Pancreas (tissue), 10 donors: ENCODE measurements around the gene REV1. TPM values are rescaled to one million over a fixed set of nuclear protein-coding genes. Genes with fewer than 3 reads are reported as not detected.
"Not testable (repeated sequence)": the region's sequence is repeated elsewhere in the genome, so short reads cannot be mapped to it uniquely, and the experiment has no call there.

ENCODE experiments used
- ATAC-seq, 4 donors: fragments of 200-7000 bp; cut with Tn5 transposase; one replicate each; pipeline versions ENCODE4 v1.8.0 to v1.9.1; 2020; ENCODE audit warnings: mild to moderate bottlenecking in 4 of 4, moderate library complexity in 4 of 4
- DNase-seq, 6 donors: peaks; one replicate each; pipeline ENCODE4 v3.0.0-alpha.2; 2020
- FAIRE-seq: peaks from 2 replicates; lab custom pipeline; 2012; peaks lifted over from hg19 to GRCh38; lab: Jason Lieb, UNC
- H3K27ac ChIP-seq, 4 donors: fragments of 200-600 bp; sonication (generic); 1 replicate in 3 of 4; 2 replicates in 1 of 4; pipeline versions ENCODE4 v1.5.0 to v1.8.0; 2020
- H3K27me3 ChIP-seq, 4 donors: fragments of 200-600 bp; one replicate each; pipeline ENCODE4 v1.8.0; 2021
- H3K36me3 ChIP-seq, 3 donors: fragments of 200-600 bp; sonication (generic) in 1 of 3; one replicate each; pipeline versions ENCODE4 v1.5.0 to v1.8.0; 2020 to 2021
- H3K4me1 ChIP-seq, 3 donors: fragments of 200-600 bp; one replicate each; pipeline ENCODE4 v1.8.0; 2021
- H3K4me3 ChIP-seq, 4 donors: fragments of 200-600 bp; sonication (generic) in 2 of 4; one replicate each; pipeline versions ENCODE4 v1.5.0 to v1.8.0; 2020 to 2021
- H3K9me3 ChIP-seq, 4 donors: fragments of 200-600 bp; one replicate each; pipeline ENCODE4 v1.8.0; 2021
- CTCF ChIP-seq, 4 donors: fragments of 200-600 bp; sonication (generic) in 3 of 4; IDR thresholded peaks; one replicate each; pipeline versions ENCODE4 v1.5.0 to v1.8.0; 2021; ENCODE audit warnings: antibody characterized with exemption in 4 of 4
- WGBS, 2 donors: extraction: QIAGEN DNeasy Blood & Tissue Kit; methylation state at CpG; one replicate each; pipeline ENCODE4 v1.1.7; 2013; 5-methylcytosine and 5-hydroxymethylcytosine counted together
- intact Hi-C, 3 donors: fragments of 100-400 bp; cut with DNase I; formaldehyde crosslinking; loops; one replicate each; pipeline versions ENCODE4 v1.11.1 to v1.14.2; 2022
- polyA plus RNA-seq, 2 donors: library from polyadenylated mRNA; stranded (reverse); fragments of 200-250 nt; gene quantifications; one replicate each; pipeline ENCODE4 v1.2.3, GENCODE V29; 2013
- total RNA-seq, 6 donors: library from RNA; stranded (reverse); fragmentation: NEBNext Ultra II Directional in 4 of 6; extraction: Animal tissue kit (Norgen Biotek cat#: 25700) in 4 of 6; gene quantifications; one replicate each; pipeline versions ENCODE4 v1.2.1 to v1.2.4, GENCODE V29; 2021 to 2023
- donor health status: healthy with polysubstance abuse.
- donor health status: DM: no; HTN: no; CAD: no; lungs with moderate emphysema.
- donor health status: DM: no; HTN: no; CAD: no.
- donor health status: control.
- donor health status: control.
- donor health status: Bipolar disorder and iron deficiency.
- donor health status: DM: yes; HTN: yes; CAD: no.
- donor health status: DM: no; HTN: no; CAD: no.
- donor health status: DM: no; HTN: no; CAD: no.
- donor health status: DM: yes; HTN: yes; CAD: no.

The REV1 gene
- total and polyA plus RNA-seq, 8 donors = 9.3 to 22.6 (median 14.1) TPM

- Histone ChIP-seq H3K36me3 (no peaks in the 10 kb centered on the region), H3K9me3 (no peaks in the 10 kb centered on the region), H3K4me3 (no peak overlapping the region), H3K27me3 (no peaks in the 10 kb centered on the region), H3K27ac (no peak overlapping the region), H3K4me1 (no peaks in the 10 kb centered on the region)
- DNase-seq = peak in 1 of 6 donors; percentile 7
- intact Hi-C loops = no loop called here
- FAIRE-seq = no peak
- ATAC-seq = peak; percentile 70 to 91 (median 81)
- 84 to 85% methylated on average over 7 of the region's 7 CpGs for WGBS, 2 donors
- no peak for TF ChIP-seq CTCF (IDR thresholded peaks at IDR 0.05)
These were observed 18.4 kb upstream of the REV1 start for GRCh38 chr2:99507937-99508818.

- DNase-seq (no peak), ATAC-seq (no peak), FAIRE-seq (no peak)
- Histone ChIP-seq H3K27me3 (no peaks in the 10 kb centered on the region), H3K4me1 (no peaks in the 10 kb centered on the region), H3K36me3 (no peaks in the 10 kb centered on the region), H3K27ac (no peak overlapping the region), H3K4me3 (no peak overlapping the region), H3K9me3 (no peaks in the 10 kb centered on the region)
- 35 to 38% methylated on average over 4 of the region's 4 CpGs for WGBS, 2 donors
- no peak for TF ChIP-seq CTCF (IDR thresholded peaks at IDR 0.05)
- intact Hi-C loops = no loop called here
These were observed 15.2 kb upstream of the REV1 start for GRCh38 chr2:99504844-99505584.

- FAIRE-seq, H3K27ac ChIP-seq, H3K9me3 ChIP-seq: not testable (repeated sequence)
These were observed 14.0 kb upstream of the REV1 start for GRCh38 chr2:99503662-99504416.

GRCh38 chr2:99496021-99496420 is 6.2 kb upstream of the REV1 start:
- Histone ChIP-seq H3K4me3 (no peak overlapping the region), H3K36me3 (no peaks in the 10 kb centered on the region), H3K9me3 (no peaks in the 10 kb centered on the region), H3K27me3 (no peaks in the 10 kb centered on the region), H3K4me1 (peaks cover 0 to 2% (median 0%) of the 10 kb centered on the region in 3 donors), H3K27ac (no peak overlapping the region)
- ATAC-seq = no peak
- TF ChIP-seq CTCF (IDR thresholded peaks at IDR 0.05) = no peak
- intact Hi-C loops = no loop called here
- WGBS, 2 donors = 49 to 54% methylated on average over 2 of the region's 2 CpGs
- no peak for FAIRE-seq
- DNase-seq = no peak

More at GRCh38 chr2:99503662-99504416, 14.0 kb upstream of the REV1 start:
- H3K27me3 ChIP-seq, H3K4me1 ChIP-seq, DNase-seq, ATAC-seq, H3K4me3 ChIP-seq, intact Hi-C loops, H3K36me3 ChIP-seq: not testable (repeated sequence)
- 82 to 87% methylated on average over 8 of the region's 8 CpGs for WGBS, 2 donors
